Measurements from ENCODE around the gene HEG1.

The HEG1 gene

DNA sequence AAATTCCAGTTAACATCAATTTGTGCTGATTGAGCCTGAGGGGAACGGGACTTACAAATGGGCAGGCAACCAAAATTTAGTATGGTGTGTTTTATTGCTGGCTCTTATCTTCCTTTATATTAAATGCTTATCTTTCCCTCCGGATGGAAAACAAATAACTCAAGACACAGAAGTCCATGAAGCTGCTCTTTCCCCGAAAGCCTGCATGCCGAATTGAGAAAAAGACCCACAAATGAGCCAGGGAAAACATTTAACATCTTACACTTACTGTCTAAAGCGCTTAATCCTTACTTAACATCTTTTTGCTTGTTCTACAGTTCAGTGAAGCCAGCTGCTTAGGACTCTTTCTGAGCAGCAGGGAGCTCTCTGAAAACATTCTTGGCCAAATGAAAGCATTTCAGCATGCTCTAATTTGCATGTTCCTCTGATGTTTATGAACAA is 49.5 kb downstream of the HEG1 start:
- DNase-seq: no peak

DNA sequence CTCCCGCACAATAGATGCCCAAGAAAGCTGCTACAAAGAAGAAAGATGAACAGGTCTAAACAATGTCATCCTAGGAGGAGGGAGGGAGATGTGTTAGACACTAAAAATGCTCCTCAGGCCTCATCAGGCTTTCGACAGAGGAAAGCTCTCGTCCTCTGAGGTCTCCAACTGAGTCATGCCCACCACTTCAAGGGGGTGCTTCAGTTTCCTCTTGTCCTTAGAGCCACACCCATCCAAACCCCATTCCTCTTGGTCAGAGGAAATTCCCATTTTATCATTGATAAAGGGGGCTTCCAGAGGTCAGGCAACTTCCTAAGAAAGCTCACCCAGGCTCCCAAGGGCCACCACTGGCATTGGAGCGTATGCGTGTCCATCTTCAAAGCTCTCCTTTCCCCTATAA is 50.1 kb downstream of the HEG1 start:
- DNase-seq: no peak

DNA sequence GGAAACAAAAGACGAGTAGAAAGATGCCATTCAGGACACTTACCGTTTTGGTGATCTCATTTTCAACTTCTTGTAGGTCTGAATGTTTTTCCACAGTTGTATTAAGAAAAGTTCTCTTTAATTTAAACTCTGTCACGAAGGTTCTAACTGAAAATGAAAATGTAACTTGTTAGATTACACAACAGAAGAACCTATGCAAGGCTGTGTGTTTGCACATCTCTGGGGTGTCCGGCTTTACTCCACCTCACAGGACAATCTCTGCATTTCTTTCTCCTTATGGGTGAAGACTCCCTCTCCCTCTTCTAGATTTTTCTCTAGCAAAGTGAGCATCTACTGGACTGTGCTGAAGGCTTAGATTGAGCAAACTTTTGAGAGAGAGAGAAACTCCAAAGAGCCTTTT is 50.6 kb downstream of the HEG1 start:
- no peak for DNase-seq

DNA sequence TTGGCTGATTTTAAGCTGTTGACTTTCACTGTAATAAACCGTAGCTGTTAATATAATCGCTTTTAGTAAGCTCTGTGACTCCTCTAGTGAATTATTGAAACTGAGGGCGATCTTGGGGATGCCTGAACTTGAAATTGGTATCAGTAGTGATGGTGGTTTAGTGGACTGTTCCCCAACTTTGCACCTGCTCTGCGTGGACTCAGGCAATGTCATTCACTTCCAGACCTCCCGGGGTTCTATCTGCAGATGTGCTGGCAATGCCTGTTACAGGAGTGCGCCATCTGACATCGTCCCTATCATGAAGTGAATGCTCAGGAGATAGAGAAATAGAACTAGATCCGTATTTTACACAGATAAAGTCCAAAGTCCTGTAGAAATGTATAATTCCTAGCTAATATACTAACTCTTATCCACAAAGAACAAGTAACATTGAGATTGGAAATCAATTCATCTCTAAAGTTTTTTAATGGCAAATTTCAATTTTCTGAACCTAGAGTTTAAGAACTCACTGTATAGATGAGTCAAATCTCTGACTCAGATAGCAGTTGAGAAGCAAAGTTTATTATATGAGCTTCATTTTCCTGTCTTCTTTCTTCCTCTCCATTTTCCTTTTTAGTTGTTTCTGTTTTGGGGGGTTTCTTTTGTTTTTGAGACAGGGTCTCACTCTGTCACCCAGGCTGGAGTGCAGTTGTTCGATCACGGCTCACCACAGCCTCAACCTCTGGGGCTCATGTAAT is 51.8 kb downstream of the HEG1 start:
- DNase-seq: no peak

DNA sequence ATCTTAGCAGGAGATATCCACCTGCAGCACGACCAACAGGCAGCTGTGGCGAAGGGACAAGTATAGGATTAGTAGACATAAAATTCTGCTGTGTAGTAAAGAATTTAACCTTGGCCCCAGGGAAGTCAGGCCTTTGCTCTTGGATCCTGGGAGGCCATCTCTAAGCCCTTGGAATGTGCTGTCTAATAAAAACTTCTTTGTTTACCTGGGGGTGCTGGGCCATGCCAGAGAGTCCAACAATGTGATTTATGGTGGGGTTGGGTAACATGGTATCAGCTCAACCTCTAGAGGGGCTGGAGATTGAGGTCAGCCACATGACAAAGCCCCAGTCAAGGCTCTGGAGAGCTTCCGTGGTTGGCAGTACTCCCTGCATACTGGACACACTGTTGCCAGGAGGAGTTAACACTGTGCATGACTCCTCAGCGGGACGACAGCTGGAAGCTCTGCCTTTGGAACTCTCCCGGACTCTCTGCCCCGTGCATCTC is 52.4 kb downstream of the HEG1 start:
- no peak for DNase-seq

DNA sequence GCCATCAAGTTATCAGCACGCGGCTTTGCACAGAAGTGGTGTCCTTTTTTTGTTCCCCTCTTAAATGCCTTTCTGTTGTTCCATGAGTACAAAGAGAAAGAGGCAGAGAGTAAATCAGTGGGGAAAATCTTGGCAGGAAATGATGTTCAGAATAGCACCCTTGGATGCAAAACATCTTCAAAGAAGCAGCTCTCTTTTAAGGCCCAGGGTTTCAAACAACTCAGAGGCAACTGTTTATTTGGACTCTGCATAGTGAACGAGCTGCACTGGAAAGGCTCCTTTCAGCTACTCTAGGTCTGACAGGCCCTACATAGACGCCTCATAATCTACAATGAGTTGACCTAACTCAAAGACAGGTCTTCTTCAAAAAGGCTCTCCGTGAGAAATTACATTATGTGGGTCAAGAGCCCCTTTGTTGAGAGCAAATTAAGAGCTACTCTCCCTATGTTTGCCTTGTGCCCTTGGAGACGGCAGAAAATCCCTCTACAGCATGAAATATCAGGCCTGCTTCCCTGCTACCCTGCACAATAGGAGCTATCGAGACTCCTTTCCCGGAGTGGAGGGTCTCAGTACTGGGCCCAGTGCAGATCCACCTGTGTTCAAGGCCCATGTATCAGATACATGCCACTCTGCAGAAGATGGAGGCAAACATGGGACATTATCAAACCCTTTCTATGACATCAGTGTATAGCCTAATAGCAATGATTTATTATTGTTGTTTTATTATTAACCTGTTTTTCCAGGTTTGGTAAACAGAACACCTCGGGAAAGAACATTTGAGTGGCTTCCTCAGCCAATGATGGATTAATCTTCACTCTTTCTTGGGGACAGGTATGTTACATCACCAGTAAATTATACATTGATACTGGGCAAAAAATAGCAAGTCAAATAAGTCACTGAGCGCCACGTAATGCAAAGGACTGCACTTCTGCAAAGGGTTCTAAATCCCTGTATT is 53.1 kb downstream of the HEG1 start:
- no peak for DNase-seq

DNA sequence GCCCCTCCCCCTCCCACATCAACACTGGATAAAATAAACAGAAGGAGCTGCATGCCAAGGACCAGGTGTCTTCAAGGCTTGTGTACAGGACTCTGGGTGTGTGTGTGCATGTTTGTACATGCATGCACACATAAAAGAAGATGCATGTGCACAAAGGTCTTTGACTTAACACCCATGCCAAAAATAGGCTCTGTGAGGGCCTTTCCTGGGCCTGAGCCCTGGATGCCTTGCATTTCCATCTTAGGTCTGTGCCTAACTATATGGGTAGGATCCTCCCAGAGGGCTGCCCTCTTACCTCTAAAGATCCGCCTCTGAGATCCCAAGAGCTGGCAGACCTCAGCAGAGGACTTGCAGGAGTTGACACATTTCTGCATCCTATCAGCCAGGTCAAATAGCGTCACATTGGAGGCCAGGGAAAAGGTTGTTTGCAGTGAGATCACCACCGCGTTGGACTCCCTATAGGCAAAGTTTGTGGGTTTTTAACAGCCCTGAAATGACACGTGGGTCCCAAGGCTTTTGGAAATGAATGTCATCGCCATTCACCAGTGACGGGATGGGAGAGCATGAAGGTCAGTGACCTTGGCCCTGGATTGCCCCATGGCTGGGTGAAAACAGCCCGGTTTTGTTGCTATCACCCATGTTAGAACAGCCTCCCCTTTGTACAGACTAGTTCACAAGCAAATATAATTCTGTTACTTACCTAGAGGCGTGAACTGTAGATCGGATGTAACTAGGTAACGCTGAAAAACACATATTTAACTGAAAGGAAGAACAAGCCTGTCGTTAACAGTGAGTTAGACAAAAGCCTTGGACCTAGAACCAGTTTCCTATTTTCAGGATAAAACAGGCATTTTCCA is 54.0 kb downstream of the HEG1 start:
- DNase-seq: no peak

DNA sequence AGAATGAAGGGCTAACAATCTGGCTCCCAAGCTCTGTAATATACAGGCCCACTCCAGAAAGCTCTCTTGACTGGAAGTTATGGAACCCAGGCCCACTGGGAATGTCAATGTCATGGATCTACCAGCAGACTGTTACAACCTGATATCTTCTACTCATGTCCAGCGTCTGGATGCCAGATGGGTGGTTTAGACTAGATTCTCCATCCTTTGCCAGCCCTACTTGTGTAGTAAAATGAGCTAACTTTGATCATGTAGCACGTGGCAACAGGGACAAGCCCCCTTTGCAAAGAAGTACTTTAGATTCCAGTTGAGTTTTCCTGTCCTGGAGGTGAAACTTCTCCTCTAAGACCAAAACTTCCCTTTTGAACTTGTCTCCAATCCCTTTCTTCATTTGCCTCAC is 55.1 kb downstream of the HEG1 start:
- no peak for DNase-seq

DNA sequence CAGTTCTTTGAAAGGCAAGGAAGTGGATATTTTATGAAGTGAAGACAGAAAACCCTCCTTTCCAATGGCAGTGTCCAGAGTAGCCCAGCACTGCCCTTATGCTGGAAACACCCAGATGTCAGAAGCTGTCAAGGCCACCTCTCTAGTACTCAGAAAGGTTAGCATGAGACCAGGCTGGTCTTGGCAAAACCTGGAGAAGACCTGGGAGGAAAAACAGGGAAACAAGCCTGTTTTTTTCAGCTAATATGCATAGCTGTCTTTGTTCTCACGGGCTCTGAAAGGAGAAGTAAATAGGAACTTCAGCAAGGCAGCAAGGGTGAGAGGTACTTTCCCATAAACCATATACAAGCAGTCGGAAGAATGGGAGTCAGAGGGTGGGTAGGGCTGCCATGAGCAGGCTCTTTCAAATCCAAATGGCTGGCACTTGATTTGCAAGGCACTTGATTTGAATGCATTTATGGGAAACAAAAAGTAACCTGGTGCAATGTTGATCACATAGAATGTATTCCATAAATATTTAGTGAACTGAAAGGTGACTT is 55.8 kb downstream of the HEG1 start:
- DNase-seq: no peak

DNA sequence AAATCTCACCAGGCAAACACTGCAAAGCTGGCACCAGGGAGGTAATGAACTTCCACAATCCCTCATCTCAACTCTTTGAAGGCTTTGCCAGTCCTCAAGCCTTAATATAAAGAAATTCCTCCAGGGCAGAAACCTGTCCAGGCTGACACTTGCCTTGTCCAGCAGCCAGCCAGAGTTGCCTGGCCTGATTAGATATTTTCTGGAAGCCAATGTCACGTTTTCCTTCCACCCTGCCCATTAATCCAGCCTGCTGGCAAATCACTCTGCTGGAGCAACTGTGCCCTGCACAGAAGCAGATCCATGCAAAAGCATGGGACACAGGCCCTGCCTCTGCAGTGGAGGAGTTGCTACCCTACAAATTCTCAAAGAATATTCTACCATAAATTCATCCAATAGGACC is 56.5 kb downstream of the HEG1 start:
- DNase-seq: no peak

DNA sequence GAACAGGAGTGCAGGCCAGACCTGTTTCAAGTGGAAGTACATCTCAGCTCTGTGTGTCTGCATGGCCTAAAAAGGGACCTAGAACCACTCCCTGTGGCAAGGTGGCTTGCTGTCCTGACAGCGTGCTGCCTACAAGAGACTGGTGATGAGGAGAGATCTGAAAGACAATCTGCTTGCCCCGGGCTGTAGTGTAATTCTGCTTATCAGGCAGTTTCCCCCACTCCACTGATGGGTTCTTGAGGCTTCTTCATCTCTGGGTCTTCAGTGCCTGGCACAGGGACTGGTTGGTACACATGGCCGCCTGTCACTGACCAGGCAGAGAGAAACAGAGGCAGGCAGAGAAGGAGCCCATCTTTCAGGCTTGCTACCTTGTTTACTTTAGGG is 57.6 kb downstream of the HEG1 start:
- no peak for DNase-seq

DNA sequence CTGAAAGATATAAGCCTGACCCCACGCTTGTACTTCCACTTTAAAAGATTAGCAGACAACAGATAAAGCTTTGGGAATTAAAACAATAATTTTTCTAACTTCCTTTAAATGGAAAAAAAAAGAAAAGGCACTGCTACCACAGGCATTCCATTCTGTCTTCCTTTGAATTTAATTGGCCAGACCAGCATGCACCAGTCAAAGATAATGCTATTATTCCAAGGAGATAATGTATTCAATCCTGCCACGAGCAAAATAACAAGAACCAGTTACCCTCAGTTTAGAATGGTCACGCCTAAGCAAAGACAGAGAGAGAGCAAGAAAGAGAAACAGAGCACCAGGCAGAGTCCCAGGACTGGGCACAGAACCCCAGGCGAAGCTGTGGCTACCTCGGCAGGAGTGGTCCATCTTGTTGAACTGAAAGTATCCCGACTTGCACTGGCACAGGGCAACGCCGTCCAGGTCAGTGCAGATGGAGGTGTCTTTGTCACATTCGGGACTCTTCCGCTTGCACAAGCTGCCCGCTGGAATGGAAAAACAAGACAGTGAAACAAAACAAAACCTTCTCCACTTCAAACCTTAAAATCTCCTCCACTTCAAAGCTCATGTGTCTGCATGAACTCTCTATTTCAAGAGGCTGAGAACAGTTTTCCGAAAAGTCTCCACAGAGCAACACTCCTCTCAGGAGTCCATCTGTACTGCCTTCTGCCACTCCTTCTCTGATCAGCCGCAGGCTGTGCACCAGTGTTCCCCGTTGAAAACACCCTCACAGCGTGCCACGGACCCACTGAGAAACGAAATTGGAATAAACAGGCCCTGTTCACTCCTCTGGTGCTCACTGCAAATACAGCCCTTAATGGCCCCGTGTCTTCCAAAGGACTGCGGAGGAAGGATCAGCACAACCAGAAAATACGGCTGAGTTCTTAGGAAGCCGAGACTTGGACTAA is 58.2 kb downstream of the HEG1 start:
- no peak for DNase-seq

DNA sequence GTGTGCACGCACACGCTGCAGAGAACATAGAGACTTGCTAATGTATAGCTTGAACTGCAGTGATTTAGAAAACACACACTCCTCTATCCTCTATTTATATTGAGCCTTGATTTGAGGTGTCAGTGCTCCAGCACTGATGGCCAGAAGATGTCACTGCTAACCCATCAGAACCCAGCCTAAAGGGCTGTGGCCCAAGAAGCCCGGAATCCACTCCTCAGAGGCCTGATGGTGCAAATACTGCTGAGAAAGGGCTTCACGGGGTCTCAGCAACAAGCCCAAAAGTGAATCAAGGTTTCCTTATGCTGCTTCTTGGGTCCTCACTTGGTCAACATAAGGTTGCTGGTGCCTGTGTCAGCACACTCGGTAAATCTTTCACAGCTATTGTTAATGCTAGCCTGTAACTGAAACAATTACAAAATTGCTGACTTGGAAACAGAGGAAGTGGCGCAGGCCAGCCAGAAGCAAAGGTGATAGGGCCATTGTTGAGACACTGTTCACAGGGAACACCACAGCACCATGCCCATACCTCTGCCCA is 60.3 kb downstream of the HEG1 start:
- no peak for DNase-seq

DNA sequence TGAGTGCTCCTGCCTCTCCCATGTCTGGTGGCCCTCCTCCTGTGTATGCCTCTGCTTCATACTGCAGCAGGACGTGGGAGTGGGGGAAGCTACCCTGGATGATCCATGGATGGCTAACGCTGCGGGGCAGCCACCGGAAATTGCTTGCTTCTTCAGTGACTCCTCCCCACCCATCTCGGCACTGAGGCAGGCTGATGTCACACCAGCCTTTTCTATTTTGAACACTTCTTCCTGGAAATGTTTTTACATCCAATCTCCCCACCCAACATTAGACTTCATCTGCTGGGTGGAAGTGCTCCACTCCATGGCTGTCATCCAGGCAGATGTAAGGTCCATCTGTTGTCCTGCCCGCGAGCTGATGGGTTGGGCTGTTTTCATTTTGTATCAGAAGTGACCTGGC is 62.3 kb downstream of the HEG1 start:
- DNase-seq: no peak

DNA sequence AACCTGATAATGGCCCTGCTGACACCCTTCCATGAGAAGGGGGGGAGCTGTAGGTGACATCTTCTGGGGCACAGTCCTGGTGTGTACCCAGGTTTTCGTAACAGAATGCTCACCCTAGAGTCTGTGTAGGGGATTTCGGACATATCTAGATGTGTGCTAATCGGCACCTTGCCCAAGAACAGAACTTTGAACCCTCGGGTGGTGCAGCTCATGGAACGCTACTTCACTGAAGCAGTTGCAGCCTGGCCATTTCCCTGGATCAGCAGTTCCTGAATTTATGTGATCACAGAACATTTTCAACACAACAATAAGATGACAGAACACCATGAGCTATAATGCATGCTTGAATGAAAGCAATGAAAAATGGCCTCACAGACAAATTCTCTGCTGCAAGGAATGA is 63.8 kb downstream of the HEG1 start:
- no peak for DNase-seq

DNA sequence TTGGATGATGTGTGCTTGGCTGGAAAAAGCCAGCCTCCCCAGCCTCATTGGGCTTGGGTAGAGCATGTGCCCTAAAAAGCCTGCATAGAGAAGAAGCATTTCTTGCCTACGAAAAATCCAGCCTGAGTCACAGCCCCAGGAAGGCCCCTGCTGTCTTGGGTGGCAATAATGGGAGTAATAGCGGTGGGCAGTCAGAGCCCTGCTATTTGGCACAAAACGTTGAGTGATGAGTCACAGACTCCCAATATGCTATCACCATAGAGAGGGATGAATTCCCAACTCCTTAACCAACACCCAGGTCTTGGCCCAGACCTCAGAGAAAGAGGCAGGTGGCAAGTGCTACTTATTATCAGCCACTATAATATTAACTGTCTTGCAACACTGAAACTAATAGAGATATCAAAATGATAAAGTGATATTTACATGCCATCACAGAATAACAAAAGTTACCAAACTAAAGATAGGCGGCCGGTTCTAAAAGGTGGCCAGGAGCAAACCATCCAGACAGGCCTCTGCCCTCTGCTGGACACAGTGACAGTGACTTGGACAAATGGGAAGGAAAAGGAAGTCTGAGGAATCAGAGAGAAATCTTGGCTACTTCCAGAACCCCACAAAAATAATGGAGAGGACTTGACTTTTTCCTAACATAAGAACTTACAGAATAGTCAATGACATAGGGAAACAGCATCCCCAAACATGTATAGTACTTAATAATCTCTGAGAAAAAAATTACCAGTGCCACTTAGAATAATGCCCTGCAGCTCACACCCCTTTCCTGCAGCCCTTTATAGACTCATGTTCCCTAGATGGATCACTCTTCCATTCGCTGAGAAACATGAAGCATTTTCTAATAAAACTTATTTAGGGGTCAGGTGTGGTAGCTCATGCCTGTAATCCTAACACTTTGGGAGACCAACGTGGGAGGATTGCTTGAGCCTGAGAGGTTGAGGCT is 69.3 kb downstream of the HEG1 start:
- DNase-seq: no peak

DNA sequence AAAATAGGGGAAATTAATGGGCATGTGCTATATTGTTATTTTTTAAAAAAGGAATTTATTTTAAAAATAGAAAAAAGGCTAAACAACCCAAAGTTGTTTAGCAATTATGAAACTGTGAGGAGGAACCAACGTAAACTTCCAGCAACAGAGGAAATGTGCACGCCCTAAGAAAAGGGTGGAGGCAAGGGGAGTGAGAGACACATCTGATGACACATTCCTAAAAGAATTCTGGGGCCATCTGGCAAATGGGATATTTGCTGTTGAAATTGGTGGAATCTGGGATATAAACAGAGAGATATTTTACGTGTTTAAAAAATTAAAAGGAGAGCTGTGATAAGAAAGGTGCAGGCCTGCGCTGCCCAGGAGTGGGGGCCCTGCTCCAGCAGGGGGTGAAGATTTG is 70.4 kb downstream of the HEG1 start:
- DNase-seq: no peak

DNA sequence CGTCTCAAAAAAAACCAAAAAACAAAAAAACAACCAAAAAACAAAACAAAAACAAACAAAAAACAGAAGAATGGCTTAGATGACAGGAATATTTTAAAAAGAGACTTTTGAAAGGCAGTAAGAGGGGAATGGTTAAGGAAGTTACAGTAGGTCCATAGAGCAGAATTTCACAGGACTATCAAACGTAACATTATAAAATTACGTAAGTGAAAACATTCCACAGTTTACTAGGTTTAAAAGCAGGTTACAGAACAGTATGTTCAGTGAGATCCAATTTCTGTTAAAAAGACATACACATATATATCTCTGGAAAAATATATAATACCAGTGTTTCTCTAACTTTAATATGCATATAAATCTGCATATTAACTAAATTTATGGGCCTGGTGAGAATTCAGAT is 71.0 kb downstream of the HEG1 start:
- no peak for DNase-seq

DNA sequence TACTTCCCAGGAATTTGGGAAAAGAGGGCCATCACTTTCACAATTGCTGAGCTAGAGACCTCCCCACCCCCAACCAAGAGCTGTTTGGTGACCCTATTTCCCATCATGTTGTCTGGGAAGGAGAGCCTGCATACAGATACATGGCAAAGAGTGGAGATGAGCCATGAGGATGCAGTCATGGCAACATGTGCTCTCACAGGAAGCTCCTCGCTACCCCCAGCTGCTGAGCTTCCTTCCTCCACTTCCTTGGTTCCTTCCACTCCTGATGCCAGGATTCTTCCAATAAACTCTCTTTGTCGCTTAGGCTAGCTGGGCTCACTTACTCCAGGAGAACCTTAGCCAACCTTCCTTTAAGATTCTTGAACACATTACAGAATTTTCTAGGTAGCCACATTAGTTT is 72.9 kb downstream of the HEG1 start:
- no peak for DNase-seq

DNA sequence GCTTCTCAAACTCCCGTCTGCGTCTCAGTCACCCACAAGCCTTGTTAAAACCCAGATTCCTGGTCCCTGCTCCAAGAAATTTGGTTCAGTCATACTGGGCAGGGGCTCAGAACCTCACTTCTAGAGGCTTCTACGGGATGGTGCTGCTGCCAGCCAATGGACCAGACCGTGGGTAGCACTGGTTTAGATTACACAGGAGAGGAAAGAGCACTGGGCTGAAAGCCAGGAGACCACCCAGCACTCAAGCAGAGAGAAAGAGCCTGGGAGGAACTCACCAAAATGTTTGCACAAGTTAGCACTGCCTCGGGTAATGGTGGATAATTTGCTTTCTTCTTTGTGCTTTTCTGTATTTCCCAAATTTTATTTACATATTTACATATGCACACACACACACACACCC is 74.3 kb downstream of the HEG1 start:
- DNase-seq: no peak

All from activated CD4-positive, CD25-positive, alpha-beta regulatory T cell (primary cell).